HEK293 (cell line): ENCODE data around the gene ROBO1.

ENCODE experiments used
- CTCF ChIA-PET: fragments of 350-600 bp; formaldehyde crosslinking; extraction: SDS; loops from one replicate; lab custom pipeline; 2021; ENCODE audit warnings: antibody characterized with exemption; lab: Yijun Ruan, JAX
- POLR2A ChIA-PET: fragments of 300-600 bp; formaldehyde crosslinking; extraction: SDS; loops from one replicate; lab custom pipeline; 2020; ENCODE audit warnings: antibody characterized with exemption, inconsistent platforms; lab: Yijun Ruan, JAX
- H3K27ac ChIP-seq: fragments of 200-500 bp; sonication (Bioruptor generic); 2 replicates; pipeline ENCODE4 v1.5.1; 2014; ENCODE audit warnings: low read depth, low read length, control low read depth, inconsistent platforms; ENCODE audit errors: extremely low read depth
- H3K36me3 ChIP-seq, 2 experiments: fragments of 200-500 bp in 1 of 2; sonication (Bioruptor generic) in 1 of 2; 1 replicate in 1 of 2; 2 replicates in 1 of 2; pipeline ENCODE4 v1.5.1; 2014 to 2017; ENCODE audit warnings: inconsistent platforms in 2 of 2, low read length in 2 of 2; ENCODE audit not compliant: control insufficient read depth in 2 of 2, insufficient read depth in 1 of 2
- H3K4me1 ChIP-seq: fragments of 200-500 bp; sonication (Bioruptor generic); 2 replicates; pipeline ENCODE4 v1.5.1; 2014; ENCODE audit warnings: mild to moderate bottlenecking, low read length, inconsistent platforms; ENCODE audit not compliant: control insufficient read depth, insufficient read depth
- H3K4me3 ChIP-seq: 2 replicates; pipeline ENCODE4 v1.5.1; 2011; ENCODE audit warnings: low read depth, mild to moderate bottlenecking, control low read depth, low read length, moderate library complexity
- H3K9me3 ChIP-seq: fragments of 200-500 bp; sonication (Bioruptor generic); 2 replicates; pipeline ENCODE4 v1.5.1; 2014; ENCODE audit warnings: low read depth, low read length, inconsistent platforms; ENCODE audit not compliant: control insufficient read depth, insufficient read depth
- HOXD13 ChIP-seq: sonication (generic); formaldehyde crosslinking; IDR thresholded peaks from 2 replicates; pipeline ENCODE4 v1.8.0; 2022; ENCODE audit warnings: missing genetic modification reagents, borderline replicate concordance
- IKZF3 ChIP-seq: fragments of 450-650 bp; IDR thresholded peaks from 2 replicates; pipeline ENCODE4 v1.5.0; 2018; ENCODE audit warnings: missing biosample characterization, mild to moderate bottlenecking, missing genetic modification characterization, moderate library complexity
- PRDM10 ChIP-seq: fragments of 450-650 bp; formaldehyde crosslinking; IDR thresholded peaks from 2 replicates; pipeline ENCODE4 v1.5.1; 2016; ENCODE audit warnings: missing biosample characterization, missing genetic modification characterization
- SP2 ChIP-seq: fragments of 450-650 bp; formaldehyde crosslinking; IDR thresholded peaks from 2 replicates; pipeline ENCODE4 v1.5.1; 2016; ENCODE audit warnings: missing biosample characterization, missing genetic modification characterization
- SP7 ChIP-seq: fragments of 450-650 bp; formaldehyde crosslinking; IDR thresholded peaks from 2 replicates; pipeline ENCODE4 v1.5.1; 2016; ENCODE audit warnings: missing biosample characterization, missing genetic modification characterization
- ZEB2 ChIP-seq: fragments of 450-650 bp; formaldehyde crosslinking; IDR thresholded peaks from 2 replicates; pipeline ENCODE4 v1.5.1; 2016; ENCODE audit warnings: missing biosample characterization, missing genetic modification characterization
- ZFHX2 ChIP-seq: fragments of 450-650 bp; formaldehyde crosslinking; conservative IDR thresholded peaks from 2 replicates; pipeline ENCODE4 v1.5.1; 2016; ENCODE audit warnings: missing biosample characterization, missing genetic modification characterization
- ZFP3 ChIP-seq: fragments of 450-650 bp; formaldehyde crosslinking; IDR thresholded peaks from 2 replicates; pipeline ENCODE4 v1.5.1; 2016; ENCODE audit warnings: low read depth, missing biosample characterization, missing genetic modification characterization
- ZFP37 ChIP-seq: fragments of 450-650 bp; formaldehyde crosslinking; IDR thresholded peaks from 2 replicates; pipeline ENCODE4 v1.5.1; 2016; ENCODE audit warnings: missing biosample characterization, missing genetic modification characterization
- ZFP69B ChIP-seq: fragments of 450-650 bp; formaldehyde crosslinking; IDR thresholded peaks from 2 replicates; pipeline ENCODE4 v1.5.1; 2016; ENCODE audit warnings: missing biosample characterization, missing genetic modification characterization
- ZNF174 ChIP-seq: fragments of 450-650 bp; formaldehyde crosslinking; IDR thresholded peaks from 2 replicates; pipeline ENCODE4 v1.5.0; 2017; ENCODE audit warnings: missing biosample characterization, mild to moderate bottlenecking, missing genetic modification characterization
- ZNF23 ChIP-seq: fragments of 450-650 bp; formaldehyde crosslinking; IDR thresholded peaks from 2 replicates; pipeline ENCODE4 v1.5.1; 2016; ENCODE audit warnings: missing biosample characterization, missing genetic modification characterization, borderline replicate concordance
- ZNF37A ChIP-seq: fragments of 450-650 bp; IDR thresholded peaks from 2 replicates; pipeline ENCODE4 v1.5.1; 2018; ENCODE audit warnings: missing biosample characterization, missing genetic modification characterization
- ZNF544 ChIP-seq: fragments of 450-650 bp; formaldehyde crosslinking; IDR thresholded peaks from 2 replicates; pipeline ENCODE4 v1.5.0; 2017; ENCODE audit warnings: missing biosample characterization, missing genetic modification characterization
- ZNF555 ChIP-seq: fragments of 450-650 bp; formaldehyde crosslinking; conservative IDR thresholded peaks from 2 replicates; pipeline ENCODE4 v1.5.1; 2017; ENCODE audit warnings: missing biosample characterization, mild to moderate bottlenecking, missing genetic modification characterization, inconsistent platforms
- ZNF707 ChIP-seq: fragments of 450-650 bp; formaldehyde crosslinking; IDR thresholded peaks from 2 replicates; pipeline ENCODE4 v1.5.1; 2016; ENCODE audit warnings: missing biosample characterization, missing genetic modification characterization
- ZNF747 ChIP-seq: fragments of 450-650 bp; formaldehyde crosslinking; IDR thresholded peaks from 2 replicates; pipeline ENCODE4 v1.5.1; 2016; ENCODE audit warnings: missing biosample characterization, missing genetic modification characterization
- ZNF76 ChIP-seq: fragments of 450-650 bp; formaldehyde crosslinking; IDR thresholded peaks from 2 replicates; pipeline ENCODE4; 2016; ENCODE audit warnings: low read depth, missing biosample characterization, missing genetic modification characterization, borderline replicate concordance
- ZNF768 ChIP-seq: fragments of 450-650 bp; formaldehyde crosslinking; IDR thresholded peaks from 2 replicates; pipeline ENCODE4 v1.5.1; 2018; ENCODE audit warnings: missing biosample characterization, mild to moderate bottlenecking, missing genetic modification characterization
- TF ChIP-seq, protein P1 (sequence below): fragments of 450-650 bp; formaldehyde crosslinking; IDR thresholded peaks from 2 replicates; pipeline ENCODE4 v1.5.1; 2017; ENCODE audit warnings: missing biosample characterization, missing genetic modification characterization
- TF ChIP-seq, protein P2 (sequence below): fragments of 450-650 bp; formaldehyde crosslinking; IDR thresholded peaks from 2 replicates; pipeline ENCODE4 v1.5.1; 2016; ENCODE audit warnings: missing biosample characterization, missing genetic modification characterization

The ROBO1 gene

GRCh38 chr3:79657076-79657475, 110.7 kb downstream of the ROBO1 start:
- ChIA-PET POLR2A (no interaction called here), CTCF (no interaction called here)
- no peak overlapping the region for H3K4me3 ChIP-seq

GRCh38 chr3:79654019-79654418, 113.8 kb downstream of the ROBO1 start:
- Histone ChIP-seq H3K36me3 (no peaks in the 10 kb centered on the region), H3K9me3 (no peaks in the 10 kb centered on the region), H3K27ac (no peak overlapping the region), H3K4me3 (no peak overlapping the region), H3K4me1 (no peaks in the 10 kb centered on the region)
- POLR2A ChIA-PET: no interaction called here
- TF ChIP-seq ZFP37 (tag by site-specific recombination) (no peak), ZFHX2 (tag by site-specific recombination) (no peak), PRDM10 (tag by site-specific recombination) (no peak), ZFP3 (tag by site-specific recombination) (no peak), ZNF768 (tag by site-specific recombination) (no peak), ZNF174 (tag by site-specific recombination) (no peak), ZEB2 (no peak), ZNF37A (no peak)
- CTCF ChIA-PET: no interaction called here

More at GRCh38 chr3:79657076-79657475, 110.7 kb downstream of the ROBO1 start:
- no peak for TF ChIP-seq SP2
- TF ChIP-seq, protein P1, sequence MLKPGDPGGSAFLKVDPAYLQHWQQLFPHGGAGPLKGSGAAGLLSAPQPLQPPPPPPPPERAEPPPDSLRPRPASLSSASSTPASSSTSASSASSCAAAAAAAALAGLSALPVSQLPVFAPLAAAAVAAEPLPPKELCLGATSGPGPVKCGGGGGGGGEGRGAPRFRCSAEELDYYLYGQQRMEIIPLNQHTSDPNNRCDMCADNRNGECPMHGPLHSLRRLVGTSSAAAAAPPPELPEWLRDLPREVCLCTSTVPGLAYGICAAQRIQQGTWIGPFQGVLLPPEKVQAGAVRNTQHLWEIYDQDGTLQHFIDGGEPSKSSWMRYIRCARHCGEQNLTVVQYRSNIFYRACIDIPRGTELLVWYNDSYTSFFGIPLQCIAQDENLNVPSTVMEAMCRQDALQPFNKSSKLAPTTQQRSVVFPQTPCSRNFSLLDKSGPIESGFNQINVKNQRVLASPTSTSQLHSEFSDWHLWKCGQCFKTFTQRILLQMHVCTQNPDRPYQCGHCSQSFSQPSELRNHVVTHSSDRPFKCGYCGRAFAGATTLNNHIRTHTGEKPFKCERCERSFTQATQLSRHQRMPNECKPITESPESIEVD (tag by site-specific recombination): no peak
- no peak for TF ChIP-seq ZNF76 (tag by site-specific recombination)
- TF ChIP-seq HOXD13: no peak
- no peak for TF ChIP-seq ZEB2
- no peak for TF ChIP-seq ZNF23 (tag by site-specific recombination)
- TF ChIP-seq ZNF707 (tag by site-specific recombination): no peak
- TF ChIP-seq ZNF555 (tag by site-specific recombination): no peak
- TF ChIP-seq SP7: no peak
- no peak for TF ChIP-seq ZNF544 (tag by site-specific recombination)
- TF ChIP-seq, protein P2, sequence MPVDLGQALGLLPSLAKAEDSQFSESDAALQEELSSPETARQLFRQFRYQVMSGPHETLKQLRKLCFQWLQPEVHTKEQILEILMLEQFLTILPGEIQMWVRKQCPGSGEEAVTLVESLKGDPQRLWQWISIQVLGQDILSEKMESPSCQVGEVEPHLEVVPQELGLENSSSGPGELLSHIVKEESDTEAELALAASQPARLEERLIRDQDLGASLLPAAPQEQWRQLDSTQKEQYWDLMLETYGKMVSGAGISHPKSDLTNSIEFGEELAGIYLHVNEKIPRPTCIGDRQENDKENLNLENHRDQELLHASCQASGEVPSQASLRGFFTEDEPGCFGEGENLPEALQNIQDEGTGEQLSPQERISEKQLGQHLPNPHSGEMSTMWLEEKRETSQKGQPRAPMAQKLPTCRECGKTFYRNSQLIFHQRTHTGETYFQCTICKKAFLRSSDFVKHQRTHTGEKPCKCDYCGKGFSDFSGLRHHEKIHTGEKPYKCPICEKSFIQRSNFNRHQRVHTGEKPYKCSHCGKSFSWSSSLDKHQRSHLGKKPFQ (tag by site-specific recombination): no peak
- no peak for TF ChIP-seq ZFP69B (tag by site-specific recombination)
- no peak for TF ChIP-seq IKZF3 (tag by site-specific recombination)
- no peak for TF ChIP-seq ZNF747
- TF ChIP-seq, all 188 proteins: peak for 0
- no peaks in the 10 kb centered on the region for H3K4me1 ChIP-seq
- no peaks in the 10 kb centered on the region for H3K9me3 ChIP-seq
- no peak overlapping the region for H3K27ac ChIP-seq
- H3K36me3 ChIP-seq: no peaks in the 10 kb centered on the region
